Keratinocyte (primary cell): ENCODE data around the gene JTB. TPM values are rescaled to one million over a fixed set of nuclear protein-coding genes. Genes with fewer than 3 reads are reported as not detected.
"Not testable (repeated sequence)": the region's sequence is repeated elsewhere in the genome, so short reads cannot be mapped to it uniquely, and the experiment has no call there.

Experiments
- DNase-seq: peaks from one replicate; pipeline ENCODE4 v3.0.0-alpha.2; 2011; ENCODE audit warnings: low read depth, missing footprints, low spot score
- FAIRE-seq: peaks from 2 replicates; lab custom pipeline; 2011; peaks lifted over from hg19 to GRCh38; lab: Jason Lieb, UNC
- H2AFZ ChIP-seq: 2 replicates; pipeline ENCODE4 v1.6.0; 2012; ENCODE audit warnings: low read length, control low read depth, inconsistent platforms; ENCODE audit not compliant: control insufficient read depth
- H3K27ac ChIP-seq: 2 replicates; pipeline ENCODE4 v1.5.1; 2011; ENCODE audit warnings: low read length; ENCODE audit not compliant: control insufficient read depth, insufficient read depth
- H3K27me3 ChIP-seq: 3 replicates; pipeline ENCODE4 v1.6.0; 2011; ENCODE audit warnings: low read length; ENCODE audit not compliant: control insufficient read depth, insufficient read depth; ENCODE audit errors: extremely low read depth
- H3K36me3 ChIP-seq, 2 experiments: 2 replicates in 1 of 2; 3 replicates in 1 of 2; pipeline ENCODE4 v1.5.1; 2011; ENCODE audit warnings: low read length in 2 of 2, mild to moderate bottlenecking in 1 of 2; ENCODE audit not compliant: control insufficient read depth in 2 of 2, insufficient read depth in 2 of 2; ENCODE audit errors: extremely low read depth in 1 of 2
- H3K4me1 ChIP-seq: 3 replicates; pipeline ENCODE4 v1.5.1; 2011; ENCODE audit warnings: low read length; ENCODE audit not compliant: control insufficient read depth, insufficient read depth; ENCODE audit errors: extremely low read depth
- H3K4me2 ChIP-seq: 3 replicates; pipeline ENCODE4 v1.6.0; 2011; ENCODE audit warnings: low read depth, low read length; ENCODE audit not compliant: control insufficient read depth, insufficient read depth; ENCODE audit errors: extremely low read depth
- H3K4me3 ChIP-seq, 3 experiments: fragments of 200-600 bp in 1 of 3; sonication (generic) in 1 of 3; 2 replicates in 2 of 3; 3 replicates in 1 of 3; pipeline ENCODE4 v1.5.1; 2011 to 2016; ENCODE audit warnings: low read length in 3 of 3, mild to moderate bottlenecking in 3 of 3, control low read depth in 2 of 3, inconsistent platforms in 1 of 3, low read depth in 1 of 3, mixed read lengths in 1 of 3, mixed run types in 1 of 3, moderate library complexity in 1 of 3; ENCODE audit not compliant: control insufficient read depth in 2 of 3, insufficient read depth in 2 of 3; ENCODE audit errors: extremely low read depth in 1 of 3
- H3K79me2 ChIP-seq: 2 replicates; pipeline ENCODE4 v1.6.0; 2012; ENCODE audit warnings: low read length; ENCODE audit not compliant: control insufficient read depth, insufficient read depth
- H3K9ac ChIP-seq: 3 replicates; pipeline ENCODE4 v1.6.0; 2011; ENCODE audit warnings: low read length; ENCODE audit not compliant: control insufficient read depth, insufficient read depth; ENCODE audit errors: extremely low read depth
- H3K9me1 ChIP-seq: 3 replicates; pipeline ENCODE4 v1.6.0; 2011; ENCODE audit warnings: low read length; ENCODE audit not compliant: control insufficient read depth, insufficient read depth; ENCODE audit errors: extremely low read depth
- H3K9me3 ChIP-seq: 2 replicates; pipeline ENCODE4 v1.5.1; 2012; ENCODE audit warnings: low read depth, low read length; ENCODE audit not compliant: control insufficient read depth
- H4K20me1 ChIP-seq: 3 replicates; pipeline ENCODE4 v1.6.0; 2011; ENCODE audit warnings: low read length; ENCODE audit not compliant: control insufficient read depth, insufficient read depth; ENCODE audit errors: extremely low read depth
- EZH2 ChIP-seq: IDR thresholded peaks from one replicate; pipeline ENCODE4 v1.6.1; 2012; ENCODE audit warnings: inconsistent platforms, mild to moderate bottlenecking, low read length, moderate library complexity
- dilution Hi-C: fragments of 300-500 bp; cut with MboI; formaldehyde crosslinking; loops from one replicate; pipeline ENCODE4 v1.7.0; 2020; ENCODE audit warnings: low sequenced_read_pairs; ENCODE audit not compliant: extremely low pct_ligation_motif_present
- polyA plus RNA-seq, 5 experiments: library from polyadenylated mRNA; depleted of rRNA in 3 of 5; stranded (reverse) in 3 of 5; stranded (forward) in 1 of 5; unstranded in 1 of 5; fragments of >200 nt; gene quantifications; 1 replicate in 1 of 5; 2 replicates in 3 of 5; 3 replicates in 1 of 5; pipeline versions ENCODE4 v1.2.1 to v1.2.3, GENCODE V29; 2011 to 2012; ENCODE audit warnings: missing spikeins in 2 of 5, low read depth in 1 of 5, low replicate concordance in 1 of 5
- TF ChIP-seq, protein P1 (sequence below), 3 experiments: IDR thresholded peaks in 1 of 3; conservative IDR thresholded peaks in 1 of 3; optimal IDR thresholded peaks in 1 of 3; 2 replicates in 2 of 3; 3 replicates in 1 of 3; pipeline versions ENCODE3 to v1.5.1; 2011; ENCODE audit warnings: low read length in 3 of 3, mild to moderate bottlenecking in 3 of 3, moderate library complexity in 2 of 3, control low read depth in 1 of 3, inconsistent platforms in 1 of 3; ENCODE audit not compliant: insufficient read depth in 2 of 3; ENCODE audit errors: extremely low read depth in 1 of 3

Gene JTB
- polyA plus RNA-seq, 1 donor (not counting 4 experiments of a cell fraction or from before 2014, with no cell fraction given), result 83.4 TPM

DNA sequence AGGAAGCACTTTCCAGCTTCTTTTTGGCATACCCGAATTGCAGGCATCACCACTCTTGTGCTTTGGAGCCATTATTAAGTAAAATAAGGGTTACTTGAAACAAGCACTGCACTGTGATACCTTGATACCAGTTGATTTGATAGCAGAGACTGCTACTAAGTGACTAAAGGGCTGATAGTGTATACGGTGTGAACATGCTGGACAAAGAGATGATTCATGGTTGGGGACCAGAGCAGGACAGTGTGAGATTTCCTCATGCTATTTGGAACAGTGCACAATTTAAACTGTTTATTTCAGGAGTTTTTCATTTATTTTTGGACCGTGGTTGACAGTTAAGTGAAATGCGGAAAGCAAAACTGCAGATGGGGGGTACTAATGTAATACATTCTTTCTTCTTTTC, 22.9 kb upstream of the JTB start:
- dilution Hi-C loops, result no loop called here
- no peak for FAIRE-seq
- Histone ChIP-seq H3K4me1 (peaks cover 2% of the 10 kb centered on the region), H3K4me2 (no peak overlapping the region), H2AFZ (no peak overlapping the region), H3K27me3 (no peaks in the 10 kb centered on the region), H3K9me3 (no peaks in the 10 kb centered on the region), H3K9ac (no peak overlapping the region), H4K20me1 (no peaks in the 10 kb centered on the region), H3K9me1 (no peaks in the 10 kb centered on the region), H3K79me2 (no peaks in the 10 kb centered on the region), H3K4me3 (no peak overlapping the region), H3K27ac (no peak overlapping the region), H3K36me3 (no peaks in the 10 kb centered on the region)
- no peak for TF ChIP-seq EZH2
- TF ChIP-seq, protein P1, sequence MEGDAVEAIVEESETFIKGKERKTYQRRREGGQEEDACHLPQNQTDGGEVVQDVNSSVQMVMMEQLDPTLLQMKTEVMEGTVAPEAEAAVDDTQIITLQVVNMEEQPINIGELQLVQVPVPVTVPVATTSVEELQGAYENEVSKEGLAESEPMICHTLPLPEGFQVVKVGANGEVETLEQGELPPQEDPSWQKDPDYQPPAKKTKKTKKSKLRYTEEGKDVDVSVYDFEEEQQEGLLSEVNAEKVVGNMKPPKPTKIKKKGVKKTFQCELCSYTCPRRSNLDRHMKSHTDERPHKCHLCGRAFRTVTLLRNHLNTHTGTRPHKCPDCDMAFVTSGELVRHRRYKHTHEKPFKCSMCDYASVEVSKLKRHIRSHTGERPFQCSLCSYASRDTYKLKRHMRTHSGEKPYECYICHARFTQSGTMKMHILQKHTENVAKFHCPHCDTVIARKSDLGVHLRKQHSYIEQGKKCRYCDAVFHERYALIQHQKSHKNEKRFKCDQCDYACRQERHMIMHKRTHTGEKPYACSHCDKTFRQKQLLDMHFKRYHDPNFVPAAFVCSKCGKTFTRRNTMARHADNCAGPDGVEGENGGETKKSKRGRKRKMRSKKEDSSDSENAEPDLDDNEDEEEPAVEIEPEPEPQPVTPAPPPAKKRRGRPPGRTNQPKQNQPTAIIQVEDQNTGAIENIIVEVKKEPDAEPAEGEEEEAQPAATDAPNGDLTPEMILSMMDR (optimal IDR thresholded peaks at IDR 0.05 in 1 of 3, IDR thresholded peaks at IDR 0.05 in 1 of 3, conservative IDR thresholded peaks at IDR 0.05 in 1 of 3; ENCODE audit: extremely low read depth in 1 of 3, insufficient read depth in 2 of 3, low read length in 3 of 3), result no peak
- no peak for DNase-seq

DNA sequence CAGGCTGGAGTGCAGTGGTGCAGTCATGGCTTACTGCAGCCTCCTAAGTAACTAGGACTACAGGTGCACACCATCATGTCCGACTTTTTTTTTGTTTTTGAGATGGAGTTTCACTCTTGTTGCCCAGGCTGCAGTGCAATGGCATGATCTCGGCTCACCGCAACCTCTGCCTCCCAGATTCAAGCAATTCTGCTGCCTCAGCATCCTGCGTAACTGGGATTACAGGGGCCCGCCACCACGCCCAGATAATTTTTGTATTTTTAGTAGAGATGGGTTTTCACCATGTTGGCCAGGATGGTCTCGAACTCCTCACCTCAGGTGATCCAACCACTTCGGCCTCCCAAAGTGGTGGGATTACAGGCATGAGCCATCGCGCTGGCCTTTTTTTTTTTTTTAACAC, 19.4 kb upstream of the JTB start:
- H3K79me2 ChIP-seq, H3K9me1 ChIP-seq, H2AFZ ChIP-seq, H3K4me2 ChIP-seq, DNase-seq, H4K20me1 ChIP-seq, H3K4me3 ChIP-seq, dilution Hi-C loops, H3K27ac ChIP-seq, H3K9ac ChIP-seq, FAIRE-seq, H3K27me3 ChIP-seq, H3K9me3 ChIP-seq: not testable (repeated sequence)
- H3K36me3 ChIP-seq, result peaks cover 8 to 12% of the 10 kb centered on the region in 2 experiments
- H3K4me1 ChIP-seq, result peaks cover 10% of the 10 kb centered on the region

DNA sequence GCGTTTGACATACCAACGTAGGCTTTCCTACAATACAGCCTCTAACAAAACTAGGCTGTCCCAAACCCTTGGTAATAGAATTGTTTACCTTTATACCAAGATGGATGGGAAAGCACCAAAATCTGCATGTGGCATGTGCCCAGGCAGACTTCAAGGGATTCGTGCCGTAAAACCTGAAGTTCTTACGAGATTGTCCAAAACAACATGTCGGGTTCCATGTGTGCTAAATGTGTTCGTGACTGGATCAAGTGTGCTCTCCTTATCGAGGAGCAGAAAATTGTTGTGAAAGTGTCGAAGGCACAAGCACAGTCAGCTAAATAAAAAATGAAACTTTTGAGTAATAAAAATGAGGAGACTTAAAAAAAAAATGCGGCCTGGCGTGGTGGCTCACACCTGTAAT, 18.2 kb upstream of the JTB start:
- Histone ChIP-seq H3K27ac (no peak overlapping the region), H3K27me3 (no peaks in the 10 kb centered on the region), H3K9ac (no peak overlapping the region), H3K9me3 (no peaks in the 10 kb centered on the region), H3K36me3 (peaks cover 9 to 22% of the 10 kb centered on the region in 2 experiments), H2AFZ (no peak overlapping the region), H3K4me3 (no peak overlapping the region), H3K4me2 (no peak overlapping the region), H3K4me1 (peaks cover 14% of the 10 kb centered on the region), H3K9me1 (no peaks in the 10 kb centered on the region), H3K79me2 (peaks cover 20% of the 10 kb centered on the region), H4K20me1 (no peaks in the 10 kb centered on the region)
- TF ChIP-seq EZH2, result no peak
- TF ChIP-seq, protein P1 (optimal IDR thresholded peaks at IDR 0.05 in 1 of 3, IDR thresholded peaks at IDR 0.05 in 1 of 3, conservative IDR thresholded peaks at IDR 0.05 in 1 of 3; ENCODE audit: extremely low read depth in 1 of 3, insufficient read depth in 2 of 3, low read length in 3 of 3), result no peak
- no peak for DNase-seq
- FAIRE-seq, result no peak
- dilution Hi-C loops, result no loop called here
